ENCODE data around the gene PPP2R5B.

Gene PPP2R5B

GRCh38 chr11:64908766-64909165 is 15.7 kb upstream of the PPP2R5B start:
- no peak for DNase-seq (ENCODE audit: low read depth)

- no peak for DNase-seq (ENCODE audit: low read depth)
Observed at GRCh38 chr11:64909653-64910343, 14.7 kb upstream of the PPP2R5B start.

DNA sequence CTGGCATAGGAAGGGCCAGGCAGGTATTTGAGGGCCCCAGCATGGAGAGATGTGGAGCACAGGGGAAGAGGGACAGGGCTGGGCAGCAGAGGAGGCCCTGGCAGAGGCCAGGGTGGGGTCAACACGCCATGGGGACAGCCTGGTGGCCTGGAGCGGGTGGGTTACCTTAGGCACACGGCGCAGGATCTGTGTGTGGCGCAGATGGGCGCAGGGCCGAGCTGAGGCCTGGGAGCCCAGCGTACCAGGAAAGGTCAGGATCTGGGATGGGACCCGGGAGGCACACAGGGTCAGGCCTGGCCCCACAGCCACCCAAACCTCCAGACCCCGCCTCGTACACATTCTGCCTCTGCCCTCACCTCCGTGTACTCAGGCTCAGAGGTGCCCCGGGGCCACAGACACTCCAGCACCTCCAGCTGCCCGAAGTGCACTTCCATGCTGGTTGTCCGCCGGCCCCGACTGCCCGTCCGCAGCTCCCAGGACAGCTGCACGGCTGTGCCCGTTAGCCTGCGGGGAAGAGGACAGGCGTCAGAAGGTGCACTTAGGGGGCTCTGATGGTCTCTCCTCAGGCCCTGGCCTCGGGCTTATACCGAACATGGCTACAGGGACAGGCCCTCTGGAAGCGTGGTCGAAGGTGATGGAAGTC is 13.9 kb upstream of the PPP2R5B start:
- no peak for DNase-seq (ENCODE audit: low read depth)

- no peak for DNase-seq (ENCODE audit: low read depth)
Observed at GRCh38 chr11:64911142-64911541, 13.3 kb upstream of the PPP2R5B start.

- DNase-seq (ENCODE audit: low read depth), result no peak
Observed at GRCh38 chr11:64911689-64912088, 12.8 kb upstream of the PPP2R5B start.

GRCh38 chr11:64913171-64913727 is 11.2 kb upstream of the PPP2R5B start:
- DNase-seq (ENCODE audit: low read depth), result no peak

DNA sequence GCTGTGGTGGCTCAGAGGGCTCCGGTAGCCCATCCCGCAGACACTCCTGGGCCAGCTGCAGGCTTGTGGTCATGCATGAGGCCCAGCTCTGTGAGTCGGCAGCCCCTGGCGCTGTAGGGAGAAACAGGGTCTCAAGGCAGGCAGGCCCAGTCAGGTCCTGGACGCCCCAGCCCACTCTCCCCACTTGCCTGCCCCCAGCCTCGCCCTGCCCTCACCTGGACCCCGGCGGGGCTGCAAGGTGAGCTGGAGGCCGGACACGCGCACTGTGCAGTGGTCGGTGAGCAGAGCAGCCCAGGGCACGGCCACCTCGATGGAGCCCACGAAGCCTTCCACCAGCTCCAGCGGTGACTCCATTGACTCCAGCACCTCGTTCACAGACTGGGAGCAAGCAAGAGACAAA is 10.4 kb upstream of the PPP2R5B start:
- DNase-seq (ENCODE audit: low read depth), result no peak

DNA sequence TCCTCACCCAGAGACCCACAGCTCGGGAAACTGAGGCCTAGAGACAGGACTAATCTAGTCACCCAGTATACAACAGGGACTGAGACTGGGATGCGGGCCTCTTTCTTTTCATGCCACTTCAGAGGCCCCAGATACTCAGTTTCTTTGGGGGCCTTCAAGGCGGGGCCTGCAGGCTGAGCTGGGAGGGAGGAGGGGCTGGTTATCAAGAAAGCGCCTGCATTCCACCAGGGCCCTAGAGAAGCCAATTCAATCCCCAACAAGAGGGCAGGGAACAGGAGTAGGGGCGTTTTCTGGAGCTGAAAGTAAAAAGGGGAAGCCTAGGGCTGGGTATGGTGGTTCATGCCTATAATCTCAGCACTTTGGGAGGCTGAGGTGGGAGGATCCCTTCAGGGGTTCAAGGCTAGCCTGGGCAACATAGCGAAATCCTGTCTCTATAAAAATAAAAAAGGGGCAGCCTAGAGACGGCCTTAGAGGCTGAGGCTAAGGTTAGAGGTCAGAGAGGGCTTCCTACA is 9.1 kb upstream of the PPP2R5B start:
- no peak for DNase-seq (ENCODE audit: low read depth)

- no peak for DNase-seq (ENCODE audit: low read depth)
Observed at GRCh38 chr11:64916040-64916774, 8.3 kb upstream of the PPP2R5B start.

DNA sequence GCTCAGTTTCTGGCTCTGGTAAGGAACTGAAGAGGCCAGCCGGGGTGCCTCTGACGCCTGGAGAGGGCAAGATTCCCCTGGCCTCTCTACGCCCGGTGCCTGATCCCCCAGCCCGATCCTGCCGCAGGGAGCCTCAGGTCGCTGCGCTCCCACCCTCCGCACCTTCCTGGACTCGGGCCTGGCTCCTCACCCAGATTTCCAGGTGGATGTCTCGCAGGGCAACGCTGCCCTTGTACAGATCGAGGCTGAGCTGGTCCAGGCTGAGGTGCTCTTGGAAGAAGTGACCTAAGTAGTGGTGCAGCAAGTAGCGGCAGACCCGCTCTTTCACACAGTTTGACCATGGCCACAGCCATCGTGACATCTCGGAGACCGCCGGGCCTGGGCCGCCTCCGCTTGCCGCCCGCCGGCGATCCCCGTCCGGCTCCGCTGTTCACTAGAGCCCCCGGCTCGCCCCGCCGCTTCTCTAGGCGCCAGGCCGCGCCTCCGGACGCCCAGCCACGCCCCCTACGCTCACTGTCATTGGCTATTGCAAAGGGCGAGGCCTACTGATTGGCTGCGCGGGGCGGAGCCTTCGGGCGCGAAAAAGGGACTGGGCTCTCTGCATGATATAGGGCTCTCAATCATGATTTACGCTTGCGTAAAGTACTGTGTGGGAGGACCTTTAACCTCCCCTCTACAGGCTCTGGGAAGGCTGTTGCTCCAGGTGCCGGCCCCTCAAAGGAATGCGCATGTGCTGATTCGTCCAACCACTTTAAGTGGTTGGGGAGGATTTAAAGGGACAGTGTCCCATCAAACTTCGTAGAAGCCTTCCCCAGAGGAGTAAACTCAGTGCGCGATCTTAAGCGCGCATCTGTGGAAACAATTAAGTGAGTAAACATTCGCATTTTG is 7.5 kb upstream of the PPP2R5B start, which contains the start of gene ATG2A:
Gene ATG2A (minus strand): TSS at position 435 of the 888 bp plus-strand sequence. CDS start 74 bp downstream, at position 361.
- peak; percentile 99 for DNase-seq (ENCODE audit: low read depth)

DNA sequence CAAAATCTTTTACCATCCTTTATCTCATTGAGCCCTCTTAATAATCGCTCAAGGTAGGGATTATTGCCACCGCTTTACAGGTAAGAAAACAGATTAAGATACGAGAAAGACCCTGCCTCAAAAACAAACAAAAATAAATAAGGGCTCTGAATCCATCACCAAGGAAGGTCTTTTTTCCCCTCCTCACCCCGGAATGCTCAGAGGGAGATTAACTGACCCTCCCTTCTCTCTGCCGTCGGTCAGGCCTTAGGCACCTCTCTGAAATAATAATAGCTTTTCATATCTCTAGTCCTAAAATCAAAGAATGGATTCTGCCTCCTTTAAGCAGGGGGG is 6.9 kb upstream of the PPP2R5B start:
- no peak for DNase-seq (ENCODE audit: low read depth)

- DNase-seq (ENCODE audit: low read depth), result no peak
Observed at GRCh38 chr11:64918017-64918416, 6.5 kb upstream of the PPP2R5B start.

GRCh38 chr11:64919627-64920026 is 4.9 kb upstream of the PPP2R5B start:
- no peak for DNase-seq (ENCODE audit: low read depth)

DNA sequence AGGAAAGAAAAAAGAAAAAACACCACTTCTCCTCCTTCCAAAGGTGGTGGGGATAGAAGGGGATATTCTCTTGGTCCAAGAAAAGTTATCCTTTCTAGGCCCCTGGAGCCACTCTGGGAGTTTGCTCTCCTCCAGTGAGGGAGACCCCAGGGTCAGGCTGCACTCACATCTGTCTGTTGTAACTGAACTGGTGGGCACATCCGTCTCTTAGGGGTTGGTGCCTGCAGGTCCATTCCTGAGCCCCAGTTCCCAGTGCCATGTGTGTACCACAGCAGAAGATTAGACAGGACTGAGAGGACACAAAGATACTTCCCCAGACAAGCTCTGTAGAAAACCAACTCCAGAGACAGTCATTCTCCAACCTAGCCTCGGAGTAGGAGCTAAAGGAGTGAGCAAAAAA is 4.4 kb upstream of the PPP2R5B start:
- no peak for DNase-seq (ENCODE audit: low read depth)

DNA sequence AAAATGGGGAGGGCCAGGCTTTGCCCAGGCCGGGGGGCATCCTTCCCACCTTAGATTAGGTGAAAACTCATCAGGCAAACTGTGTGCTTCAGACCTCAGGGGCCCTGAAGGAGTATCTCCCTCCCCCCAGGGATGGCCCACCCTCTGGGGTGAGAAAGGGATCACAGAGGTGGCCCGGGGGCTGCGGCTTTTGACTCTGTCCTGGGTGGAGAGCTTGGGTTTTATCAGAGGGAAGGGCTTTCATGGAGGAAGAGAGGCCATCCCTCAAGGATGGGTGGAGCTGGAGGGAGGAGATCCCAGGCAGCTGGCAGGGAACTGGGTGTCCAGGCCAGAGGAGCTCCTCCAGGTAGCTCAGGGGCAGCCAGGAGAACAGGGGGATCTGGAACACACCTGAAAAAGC is 3.1 kb upstream of the PPP2R5B start:
- no peak for DNase-seq (ENCODE audit: low read depth)

DNA sequence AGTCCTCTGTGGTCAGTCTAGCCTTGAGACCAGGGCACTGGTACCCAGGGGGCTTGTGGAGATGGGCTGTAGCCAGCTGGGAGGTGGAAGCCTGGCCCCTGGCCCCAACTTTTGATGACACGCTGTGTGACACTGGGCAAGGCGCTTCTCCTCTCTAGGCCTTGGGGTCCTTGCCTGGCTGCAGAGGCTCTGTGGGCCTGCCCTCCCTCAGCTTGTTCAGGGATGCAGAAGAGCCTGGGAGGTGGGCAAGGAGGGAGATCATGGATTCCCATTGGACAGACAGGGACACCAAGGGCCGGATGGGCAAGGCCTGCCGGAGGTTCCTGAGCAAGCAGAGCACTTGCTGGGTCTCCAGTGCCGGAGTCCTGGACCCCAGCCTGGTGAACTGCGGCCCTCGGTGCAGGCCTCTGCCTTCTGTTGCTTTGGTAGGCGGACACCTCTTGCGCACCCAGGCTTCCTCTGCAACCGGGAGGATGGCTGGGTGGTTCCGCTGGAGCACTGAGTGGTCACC is 1.3 kb upstream of the PPP2R5B start:
- DNase-seq (ENCODE audit: low read depth), result no peak

- no peak for DNase-seq (ENCODE audit: low read depth)
Observed at GRCh38 chr11:64924910-64925284, 408 bp downstream of the PPP2R5B start.

DNA sequence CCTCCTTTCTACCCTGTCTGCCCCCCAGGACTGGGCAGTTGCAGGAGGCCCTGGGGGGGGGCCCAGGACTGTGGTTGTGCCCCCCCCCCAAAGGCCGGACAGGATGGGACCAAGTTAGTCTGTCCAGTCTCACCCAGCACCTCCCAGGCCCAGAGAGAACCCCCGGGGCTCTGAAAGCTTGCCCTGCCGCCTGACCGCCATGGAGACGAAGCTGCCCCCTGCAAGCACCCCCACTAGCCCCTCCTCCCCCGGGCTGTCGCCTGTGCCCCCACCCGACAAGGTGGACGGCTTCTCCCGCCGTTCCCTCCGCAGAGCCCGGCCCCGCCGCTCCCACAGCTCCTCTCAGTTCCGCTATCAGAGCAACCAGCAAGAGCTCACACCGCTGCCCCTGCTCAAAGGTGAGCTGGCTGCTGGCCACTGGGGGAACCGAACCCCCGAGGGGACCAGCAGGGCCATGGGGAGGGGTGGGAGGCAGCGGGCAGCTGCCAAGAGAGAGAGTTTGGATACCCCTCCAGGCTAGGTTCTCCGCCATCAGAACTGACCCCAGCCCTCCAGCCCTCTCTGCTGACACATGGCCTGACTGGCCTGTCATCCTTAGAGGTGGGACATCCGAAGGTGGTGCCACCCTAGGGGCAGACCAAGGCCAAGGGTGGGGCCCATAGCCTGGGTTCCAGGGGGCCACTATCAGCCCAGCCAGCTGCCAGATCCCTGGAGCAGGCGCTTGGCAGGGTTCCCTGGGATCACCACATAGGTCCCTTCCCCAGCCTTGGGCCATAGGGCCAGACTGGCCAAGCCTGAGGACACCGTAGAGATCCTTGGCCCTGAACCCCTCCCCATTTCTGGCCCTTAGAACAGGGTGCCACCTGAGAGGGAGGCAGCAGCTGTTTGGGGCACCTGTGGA is 1.3 kb downstream of the PPP2R5B start:
- no peak for DNase-seq (ENCODE audit: low read depth)

GRCh38 chr11:64926689-64927088 is 2.2 kb downstream of the PPP2R5B start:
- no peak for DNase-seq (ENCODE audit: low read depth)

DNA sequence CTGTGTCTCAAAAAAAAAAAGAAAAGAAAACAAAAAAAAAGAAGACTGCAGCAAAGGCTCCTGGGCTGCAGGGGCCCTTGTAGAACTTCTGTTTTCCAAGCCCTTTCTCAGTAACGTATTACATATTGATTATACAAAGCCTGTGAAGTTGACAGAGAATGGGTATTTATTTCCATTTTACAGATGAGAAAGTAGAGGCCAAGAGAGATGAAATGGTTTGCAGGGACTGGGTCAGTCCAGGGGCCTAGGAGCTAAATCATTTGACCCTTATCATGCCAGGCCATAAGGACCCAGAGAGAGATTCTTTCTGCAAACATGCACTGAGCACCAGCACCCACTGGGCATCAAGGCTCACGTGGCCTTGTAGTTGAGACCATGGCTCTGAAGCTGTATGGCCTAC is 4.5 kb downstream of the PPP2R5B start:
- no peak for DNase-seq (ENCODE audit: low read depth)

- DNase-seq (ENCODE audit: low read depth), result no peak
Observed at GRCh38 chr11:64929625-64930024, 5.1 kb downstream of the PPP2R5B start.

Data from activated T-helper 9 cell treated with anti-CD3 and anti-CD28 coated beads, Interleukin-2, amount 50 U/mL, for 16 hours (primary cell).